GM18519 (cell line): ENCODE data around the gene PRAC2.

Experiments used
- ATAC-seq: cut with Tn5 transposase; IDR thresholded peaks from one replicate; pipeline ENCODE4 v1.9.1; 2021; ENCODE audit warnings: mild to moderate bottlenecking, moderate library complexity; ENCODE audit not compliant: unreplicated experiment, low FRiP score

PRAC2 gene

DNA sequence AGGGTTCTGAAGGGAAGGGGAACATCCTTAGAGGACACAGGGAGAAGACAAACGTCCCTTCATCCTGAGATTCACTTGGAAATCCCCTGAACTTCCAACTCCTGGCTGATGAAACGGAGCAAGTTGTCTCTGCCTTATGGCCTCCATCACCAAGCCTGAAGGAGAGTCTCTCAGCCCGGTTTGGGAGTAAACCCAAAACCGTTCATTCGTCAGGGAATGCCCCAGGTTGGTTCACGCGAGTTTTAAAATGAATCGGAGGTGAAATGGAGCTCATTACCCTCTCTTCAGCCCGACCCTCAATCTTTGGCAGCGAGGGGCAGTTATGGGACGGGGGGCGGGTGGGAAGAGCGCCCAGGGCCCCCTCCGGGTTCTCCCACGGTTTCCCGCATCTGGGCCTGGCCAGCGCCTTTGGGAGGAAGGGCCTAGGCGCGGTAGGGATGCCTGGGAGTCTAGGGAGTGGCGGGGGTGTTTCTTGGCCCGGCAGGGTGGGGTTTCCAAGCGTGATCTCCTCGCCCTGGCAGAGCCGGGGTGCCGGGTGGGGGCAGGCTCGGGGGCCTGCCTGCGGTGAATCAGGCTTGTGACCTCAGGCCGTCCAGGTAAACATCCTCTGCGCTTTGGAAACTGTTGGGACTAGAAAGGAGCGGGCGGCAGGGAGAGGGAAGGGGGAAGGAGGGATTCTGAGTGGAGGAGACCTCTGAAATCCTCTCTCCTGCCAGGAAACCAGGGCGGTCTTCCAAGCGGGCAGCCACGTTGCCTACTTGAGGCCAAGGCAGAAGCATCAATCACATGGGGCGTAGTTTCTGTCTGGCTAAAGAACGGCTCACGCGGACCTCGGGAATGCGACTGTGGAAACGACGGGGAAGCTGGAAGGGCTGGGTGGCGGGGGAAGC is 29.7 kb downstream of the PRAC2 start:
- ATAC-seq = no peak

GRCh38 chr17:48753794-48754499 is 31.0 kb downstream of the PRAC2 start:
- ATAC-seq = no peak

DNA sequence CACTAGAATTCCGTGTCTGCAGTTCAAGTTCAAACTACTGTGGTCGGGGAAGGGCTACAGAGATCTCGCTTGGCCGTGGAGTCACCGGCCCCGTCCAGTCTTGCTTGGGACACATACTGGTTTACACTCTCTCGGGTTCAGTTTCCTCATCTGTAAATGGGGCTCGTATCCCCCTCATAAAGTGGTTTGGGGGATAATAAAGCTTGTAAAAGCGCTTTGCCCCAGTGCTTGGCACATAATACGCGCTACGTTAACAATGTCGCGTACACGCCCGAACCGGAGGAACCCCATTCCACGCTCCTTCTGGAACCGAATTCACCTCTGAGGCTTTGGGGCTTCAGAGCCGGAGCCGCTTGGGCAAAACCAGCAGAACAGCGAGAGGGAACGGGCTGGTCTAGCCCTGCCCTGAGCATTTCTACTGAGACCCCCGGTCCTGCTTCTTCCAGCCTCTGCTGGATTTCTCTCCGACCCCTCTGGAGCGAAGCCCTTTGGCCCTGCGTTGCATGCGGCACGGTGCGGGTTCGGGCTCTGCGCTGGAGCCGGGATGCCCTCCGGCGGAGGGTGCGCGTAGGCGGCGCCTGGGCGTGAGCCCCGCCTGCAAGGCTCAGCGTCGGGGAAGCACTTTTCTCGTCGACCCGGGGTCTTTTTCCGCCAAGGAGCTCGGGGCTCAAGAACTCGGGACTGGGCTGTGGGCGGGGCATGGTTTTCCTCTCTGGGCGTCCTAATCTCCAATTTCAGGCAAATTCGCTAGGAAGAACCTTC is 31.7 kb downstream of the PRAC2 start:
- ATAC-seq = no peak

DNA sequence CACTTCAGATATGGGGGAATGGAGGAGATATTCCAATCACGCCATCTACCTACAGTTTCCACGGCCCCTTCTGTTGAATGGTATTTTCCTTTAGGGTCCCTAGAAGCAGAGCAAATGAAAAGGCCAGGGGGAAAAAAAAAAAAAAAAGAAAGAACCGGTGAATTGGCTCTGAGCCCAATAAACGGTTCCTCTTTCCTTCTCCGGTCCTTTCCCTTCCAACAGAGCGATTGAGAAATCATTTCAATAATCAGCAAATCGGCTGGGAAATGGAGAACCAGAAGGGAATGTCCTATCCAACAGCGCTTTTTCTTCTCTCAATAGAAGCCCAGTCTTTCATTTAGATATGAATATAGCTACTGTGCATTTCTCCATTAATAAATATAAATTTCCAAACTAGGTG is 32.4 kb downstream of the PRAC2 start:
- no peak for ATAC-seq

DNA sequence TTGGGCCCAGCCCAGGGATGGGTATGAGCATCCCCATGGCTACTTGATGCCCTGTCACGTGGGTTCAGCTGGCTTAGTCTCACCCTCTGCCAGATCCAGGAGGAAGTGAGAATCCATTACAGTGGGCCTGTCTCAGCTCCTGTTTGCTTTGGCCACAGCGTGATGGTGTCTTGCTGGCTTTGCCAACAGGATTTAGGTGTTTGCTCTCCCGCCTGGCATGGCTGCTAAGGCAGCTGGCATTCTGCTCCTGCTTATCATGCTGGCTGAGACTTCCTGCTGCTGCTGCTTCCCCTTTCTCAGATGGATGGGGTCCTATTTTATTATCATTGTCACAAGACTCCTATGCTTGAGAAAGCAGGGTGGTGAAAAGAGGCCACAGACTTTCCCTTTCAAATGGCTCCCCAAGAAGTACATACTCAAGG is 33.9 kb downstream of the PRAC2 start:
- ATAC-seq = no peak

DNA sequence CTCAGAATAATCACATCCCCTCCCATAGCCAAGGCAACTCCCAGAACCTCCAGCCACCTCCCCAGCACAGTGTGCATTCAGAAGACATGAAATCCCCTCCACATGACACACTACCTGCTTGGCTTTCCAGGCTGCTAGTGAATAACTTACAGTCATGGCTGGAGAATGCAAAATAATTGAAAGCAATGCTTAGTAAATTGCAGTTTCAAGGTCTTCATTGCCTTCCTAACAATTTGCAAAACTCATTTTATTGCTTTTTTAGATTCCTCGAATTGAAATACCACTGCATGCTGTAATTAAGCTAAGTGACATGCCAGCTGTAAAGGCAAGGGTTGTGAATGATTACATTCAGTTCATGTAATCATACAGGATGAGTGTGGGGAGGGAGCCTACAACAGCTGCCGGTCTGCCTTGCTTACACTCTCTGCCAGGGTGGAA is 34.6 kb downstream of the PRAC2 start:
- no peak for ATAC-seq

DNA sequence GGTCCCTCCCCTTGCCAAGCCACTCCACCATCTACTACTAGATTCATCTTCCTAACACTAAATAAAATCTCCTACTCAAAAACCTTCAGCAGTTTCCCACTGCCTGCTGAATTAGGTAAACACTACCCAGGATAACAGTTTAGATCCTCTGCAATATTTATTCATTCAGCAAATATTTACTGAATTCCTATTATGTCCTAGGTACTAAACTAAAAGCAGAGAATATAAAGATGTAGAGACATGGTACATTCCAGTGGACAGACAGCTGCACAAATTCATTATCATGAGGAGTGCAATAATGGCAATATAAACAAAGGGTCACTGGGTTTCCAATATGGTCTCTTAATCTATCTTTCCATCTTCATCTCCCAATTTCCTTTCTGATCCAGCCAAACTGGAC is 36.3 kb downstream of the PRAC2 start:
- no peak for ATAC-seq

GRCh38 chr17:48760411-48760810 is 37.4 kb downstream of the PRAC2 start:
- ATAC-seq = no peak

DNA sequence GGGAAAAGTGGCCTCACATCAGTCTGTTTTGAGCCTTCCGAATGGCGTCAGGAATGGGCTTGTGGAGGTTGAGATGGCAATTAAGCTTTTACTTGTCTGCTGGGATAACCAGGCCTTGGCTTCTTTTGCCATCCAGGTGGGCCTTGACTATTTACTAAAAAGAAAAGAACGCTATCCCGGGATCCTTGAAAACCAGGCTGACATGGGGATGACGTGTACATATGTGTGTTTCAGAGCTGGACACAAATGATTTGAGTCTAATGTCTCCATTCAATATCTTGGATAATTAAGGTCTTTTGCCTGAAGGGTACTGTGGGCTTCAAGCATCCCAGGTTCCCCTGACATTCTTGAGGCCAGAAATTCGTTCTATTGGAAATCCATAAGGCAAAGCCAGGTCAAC is 38.1 kb downstream of the PRAC2 start:
- no peak for ATAC-seq

GRCh38 chr17:48767263-48767774 is 44.3 kb downstream of the PRAC2 start:
- ATAC-seq = no peak

- ATAC-seq = no peak
Measured at GRCh38 chr17:48769009-48769675, 46.2 kb downstream of the PRAC2 start.

DNA sequence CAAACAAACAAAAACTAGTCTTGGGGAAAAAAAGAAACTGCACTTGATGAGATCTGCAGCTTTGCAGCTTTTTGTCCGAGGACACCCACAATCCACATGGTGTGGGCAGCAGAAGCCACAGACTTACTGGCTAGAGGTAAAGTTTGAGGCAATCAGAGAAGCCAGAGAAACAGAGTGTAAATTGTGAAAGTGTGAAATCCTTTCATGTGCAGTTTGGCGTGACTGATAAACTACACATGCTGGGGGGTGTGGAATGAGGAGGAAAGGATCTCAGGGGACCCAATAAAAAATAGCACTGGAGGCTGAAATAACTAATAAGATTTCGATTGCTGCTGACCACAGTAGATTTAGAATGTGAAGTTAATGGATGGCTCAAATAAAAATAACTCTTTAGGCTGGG is 48.0 kb downstream of the PRAC2 start:
- ATAC-seq = no peak

- ATAC-seq = no peak
Measured at GRCh38 chr17:48773245-48773644, 50.3 kb downstream of the PRAC2 start.
